RWPE2 (cell line): ENCODE data around the gene TDRD3.

Experiments used
- ATAC-seq: fragments of 200-7000 bp; cut with Tn5 transposase; 3 replicates; pipeline ENCODE4 v1.9.1; 2021; ENCODE audit warnings: low read depth
- DNase-seq: peaks from one replicate; pipeline ENCODE4 v3.0.0-alpha.2; 2020; ENCODE audit warnings: low spot score
- H3K27ac ChIP-seq: fragments of 450-650 bp; 2 replicates; pipeline ENCODE4 v1.5.1; 2017; ENCODE audit warnings: mild to moderate bottlenecking; ENCODE audit not compliant: poor library complexity, severe bottlenecking
- H3K27me3 ChIP-seq: fragments of 250-450 bp; sonication (Bioruptor Pico); 2 replicates; pipeline ENCODE4 v1.5.1; 2021; ENCODE audit warnings: mild to moderate bottlenecking, moderate library complexity; ENCODE audit not compliant: insufficient read depth, poor library complexity, severe bottlenecking
- H3K36me3 ChIP-seq: fragments of 250-450 bp; sonication (Bioruptor Pico); 2 replicates; pipeline ENCODE4 v1.5.1; 2020; ENCODE audit warnings: low read depth, mild to moderate bottlenecking, moderate library complexity
- H3K4me1 ChIP-seq: fragments of 250-450 bp; sonication (Bioruptor Pico); 2 replicates; pipeline ENCODE4 v1.5.1; 2021; ENCODE audit warnings: mild to moderate bottlenecking, moderate library complexity; ENCODE audit not compliant: insufficient read depth, poor library complexity, severe bottlenecking
- H3K4me3 ChIP-seq: fragments of 250-450 bp; sonication (Bioruptor Pico); 2 replicates; pipeline ENCODE4 v1.5.1; 2021; ENCODE audit warnings: mild to moderate bottlenecking, moderate library complexity; ENCODE audit not compliant: severe bottlenecking
- H3K9me3 ChIP-seq: fragments of 250-450 bp; sonication (Bioruptor Pico); 2 replicates; pipeline ENCODE4 v1.5.1; 2021; ENCODE audit warnings: mild to moderate bottlenecking, moderate library complexity; ENCODE audit not compliant: severe bottlenecking
- TF ChIP-seq, protein P1 (sequence below): fragments of 450-650 bp; IDR thresholded peaks from one replicate; pipeline ENCODE4 v1.5.1; 2017; ENCODE audit warnings: mild to moderate bottlenecking, moderate library complexity; ENCODE audit not compliant: poor library complexity, severe bottlenecking

The TDRD3 gene

DNA sequence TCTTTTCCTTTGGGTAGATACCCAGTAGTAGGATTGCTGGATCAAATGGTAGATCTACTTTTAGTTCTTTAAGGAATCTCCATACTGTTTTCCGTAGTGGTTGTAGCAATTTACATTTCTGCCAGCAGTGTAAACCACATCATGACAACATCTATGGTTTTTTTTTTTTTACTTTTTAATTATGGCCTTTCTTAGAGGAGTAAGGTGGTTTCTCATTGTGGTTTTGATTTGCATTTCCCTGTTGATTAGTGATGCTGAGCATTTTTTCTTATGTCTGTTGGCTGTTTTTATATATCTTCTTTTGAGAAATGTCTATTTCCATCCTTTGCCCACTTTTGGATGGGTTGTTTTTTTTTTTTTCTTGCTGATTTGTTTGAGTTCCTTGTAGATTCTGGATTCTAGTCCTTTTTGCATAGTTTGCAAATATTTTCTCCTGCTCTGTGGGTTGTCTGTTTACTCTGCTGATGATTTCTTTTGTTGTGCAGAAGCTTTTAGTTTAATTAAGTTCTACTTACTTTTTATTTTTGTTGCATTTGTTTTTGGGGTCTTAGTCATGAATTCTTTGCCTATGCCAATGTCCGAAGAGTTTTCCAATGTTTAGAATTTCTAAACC, 38.8 kb downstream of the TDRD3 start:
- Histone ChIP-seq H3K27ac (no peak overlapping the region), H3K4me3 (no peak overlapping the region), H3K9me3 (no peaks in the 10 kb centered on the region), H3K4me1 (no peaks in the 10 kb centered on the region), H3K27me3 (no peaks in the 10 kb centered on the region), H3K36me3 (no peaks in the 10 kb centered on the region)
- no peak for DNase-seq
- TF ChIP-seq, protein P1, sequence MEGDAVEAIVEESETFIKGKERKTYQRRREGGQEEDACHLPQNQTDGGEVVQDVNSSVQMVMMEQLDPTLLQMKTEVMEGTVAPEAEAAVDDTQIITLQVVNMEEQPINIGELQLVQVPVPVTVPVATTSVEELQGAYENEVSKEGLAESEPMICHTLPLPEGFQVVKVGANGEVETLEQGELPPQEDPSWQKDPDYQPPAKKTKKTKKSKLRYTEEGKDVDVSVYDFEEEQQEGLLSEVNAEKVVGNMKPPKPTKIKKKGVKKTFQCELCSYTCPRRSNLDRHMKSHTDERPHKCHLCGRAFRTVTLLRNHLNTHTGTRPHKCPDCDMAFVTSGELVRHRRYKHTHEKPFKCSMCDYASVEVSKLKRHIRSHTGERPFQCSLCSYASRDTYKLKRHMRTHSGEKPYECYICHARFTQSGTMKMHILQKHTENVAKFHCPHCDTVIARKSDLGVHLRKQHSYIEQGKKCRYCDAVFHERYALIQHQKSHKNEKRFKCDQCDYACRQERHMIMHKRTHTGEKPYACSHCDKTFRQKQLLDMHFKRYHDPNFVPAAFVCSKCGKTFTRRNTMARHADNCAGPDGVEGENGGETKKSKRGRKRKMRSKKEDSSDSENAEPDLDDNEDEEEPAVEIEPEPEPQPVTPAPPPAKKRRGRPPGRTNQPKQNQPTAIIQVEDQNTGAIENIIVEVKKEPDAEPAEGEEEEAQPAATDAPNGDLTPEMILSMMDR, result no peak
- ATAC-seq, result no peak

DNA sequence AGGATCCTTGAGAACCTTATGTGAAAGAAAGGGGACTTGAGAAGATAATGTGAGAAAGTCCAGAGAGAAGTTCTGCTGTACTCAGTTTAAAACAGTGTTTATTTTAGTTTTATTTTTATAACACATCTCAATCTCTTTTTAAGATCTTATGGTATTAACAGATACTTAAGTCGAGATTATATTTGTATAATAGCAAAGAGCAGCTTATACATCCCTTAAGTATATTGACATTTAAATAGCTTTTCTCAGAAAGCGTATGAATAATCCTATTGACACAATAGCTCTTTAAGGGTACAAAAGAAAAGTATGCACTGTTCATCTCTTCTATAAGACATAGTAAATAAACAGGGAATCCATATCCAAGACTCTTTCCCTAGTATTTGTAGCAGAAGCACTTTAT, 42.2 kb downstream of the TDRD3 start:
- DNase-seq, result no peak

DNA sequence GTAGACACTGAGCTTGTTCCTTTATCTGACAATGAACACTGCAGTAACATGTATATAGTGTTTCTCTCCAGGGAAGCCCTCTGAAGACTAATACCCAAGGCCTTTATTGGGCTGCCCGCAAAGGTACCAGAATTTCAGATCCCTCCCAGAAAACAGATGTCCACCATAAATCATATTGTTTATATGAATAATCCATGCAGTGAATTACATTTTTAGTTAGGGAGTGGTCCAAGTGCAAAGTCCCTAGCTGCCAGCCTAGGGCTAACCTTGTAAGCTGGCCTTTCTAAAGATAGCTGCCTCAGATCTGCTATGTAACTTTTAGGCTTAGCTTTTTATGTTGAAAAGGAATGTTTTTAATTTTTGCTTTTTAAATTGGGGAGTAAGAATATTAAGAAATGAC, 44.7 kb downstream of the TDRD3 start:
- Histone ChIP-seq H3K36me3 (0 out of 2 replicates have a peak, but pooled peaks cover 2% of the 10 kb centered on the region), H3K4me1 (no peaks in the 10 kb centered on the region), H3K4me3 (no peak overlapping the region), H3K9me3 (no peaks in the 10 kb centered on the region), H3K27me3 (no peaks in the 10 kb centered on the region), H3K27ac (no peak overlapping the region)
- ATAC-seq, result no peak
- no peak for DNase-seq
- TF ChIP-seq, protein P1, result no peak

More for the DNA sequence above, 42.2 kb downstream of the TDRD3 start:
- H3K36me3 ChIP-seq, result no peaks in the 10 kb centered on the region
- no peak overlapping the region for H3K4me3 ChIP-seq
- H3K4me1 ChIP-seq, result no peaks in the 10 kb centered on the region
- TF ChIP-seq, protein P1, result no peak
- H3K27ac ChIP-seq, result no peak overlapping the region
- ATAC-seq, result no peak
- no peaks in the 10 kb centered on the region for H3K9me3 ChIP-seq
- H3K27me3 ChIP-seq, result no peaks in the 10 kb centered on the region

DNA sequence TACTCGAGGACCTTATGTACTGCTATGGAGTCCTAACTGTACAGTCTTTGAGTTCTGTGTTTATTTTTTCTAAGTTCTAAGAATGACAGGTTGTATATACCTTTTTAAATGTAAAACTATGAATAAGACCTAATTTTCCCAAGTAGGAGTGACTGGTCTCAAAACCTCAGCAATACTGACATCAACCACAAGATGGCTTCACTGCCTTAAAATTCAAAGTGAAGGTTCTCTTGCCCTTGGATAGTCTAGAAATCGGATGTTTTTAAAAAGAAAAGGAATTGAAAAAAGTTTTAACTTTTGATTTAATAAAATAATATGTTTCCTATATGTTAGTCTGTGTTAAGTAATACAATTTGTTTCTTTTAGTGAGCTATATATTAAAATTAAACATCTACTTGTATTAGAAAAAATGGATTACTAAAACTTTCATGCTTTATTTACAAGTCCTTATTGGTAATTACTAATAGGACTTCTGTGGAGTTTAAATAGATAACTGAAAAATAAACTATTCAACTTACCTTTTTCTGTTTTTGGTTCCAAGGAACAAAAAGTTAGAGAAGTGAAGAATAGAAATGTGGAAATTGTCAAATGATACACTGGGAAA, 52.0 kb downstream of the TDRD3 start:
- ATAC-seq (peak; percentile 58; the same call in 2 of the 3 replicates), DNase-seq (no peak)
- no peaks in the 10 kb centered on the region for H3K27me3 ChIP-seq
- no peaks in the 10 kb centered on the region for H3K9me3 ChIP-seq
- H3K27ac ChIP-seq, result no peak overlapping the region
- 0 out of 2 replicates have a peak, but pooled peaks cover 2% of the 10 kb centered on the region for H3K36me3 ChIP-seq
- no peak overlapping the region for H3K4me3 ChIP-seq
- no peaks in the 10 kb centered on the region for H3K4me1 ChIP-seq
- TF ChIP-seq, protein P1, result peak; percentile 79

DNA sequence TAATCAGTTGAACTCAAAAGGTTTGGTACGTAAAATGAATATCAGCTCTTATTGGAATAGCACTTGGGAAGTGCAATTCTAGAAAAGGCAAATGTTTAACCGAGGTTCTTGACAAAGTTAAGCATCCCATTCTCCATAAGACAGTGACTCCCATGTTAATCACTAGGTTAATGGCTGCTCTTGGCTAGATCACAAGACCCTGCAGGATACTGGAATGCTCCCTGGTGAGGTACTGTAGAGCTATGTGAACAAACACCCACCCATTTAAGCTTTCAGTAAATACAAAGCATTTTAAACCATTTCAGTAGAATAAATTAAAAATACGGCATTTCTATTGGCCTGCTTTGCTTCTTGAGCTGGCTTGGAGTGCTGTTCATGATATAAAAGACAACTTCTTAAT, 56.5 kb downstream of the TDRD3 start:
- no peak for ATAC-seq
- H3K27me3 ChIP-seq, result no peaks in the 10 kb centered on the region

More for the DNA sequence above, 56.5 kb downstream of the TDRD3 start:
- H3K27ac ChIP-seq, result no peak overlapping the region
- H3K4me1 ChIP-seq, result no peaks in the 10 kb centered on the region
- no peaks in the 10 kb centered on the region for H3K36me3 ChIP-seq
- TF ChIP-seq, protein P1, result no peak
- DNase-seq, result no peak
- H3K4me3 ChIP-seq, result no peak overlapping the region
- no peaks in the 10 kb centered on the region for H3K9me3 ChIP-seq
